ENCODE data around the gene ACE. TPM values are rescaled to one million over a fixed set of nuclear protein-coding genes. Genes with fewer than 3 reads are reported as not detected.

ACE gene
- total RNA-seq, 1 experiment from 2014 or later = 5.4 TPM

- WGBS (ENCODE audit: extremely low coverage, insufficient read length, low lambda C conversion rate) = no CpG with 5 or more reads among the region's 12 CpGs
- no peaks in the 10 kb centered on the region for H4K20me1 ChIP-seq (ENCODE audit: control insufficient read depth, insufficient read depth, insufficient read length)
- no peak overlapping the region for H3K4me2 ChIP-seq (ENCODE audit: insufficient read depth, insufficient read length, low read length)
- H2AFZ ChIP-seq (ENCODE audit: low read length) = no peak overlapping the region
- no peak overlapping the region for H2BK5ac ChIP-seq (ENCODE audit: insufficient read length, low read length)
- no peak overlapping the region for H3T11ph ChIP-seq (ENCODE audit: low read length)
- Mint-ChIP-seq H3K9me3 (no peaks in the 10 kb centered on the region), H3K4me1 (peaks cover 11 to 14% of the 10 kb centered on the region in 2 experiments), H3K27ac (peak overlapping the region in 1 of 3 experiments; percentile 57; a peak in 2 of 7 replicates), H3K36me3 (ENCODE audit: insufficient read depth in 1 of 3, low read depth in 3 of 3) (no peaks in the 10 kb centered on the region; a peak in 1 of 7 replicates), H3K27me3 (ENCODE audit: low read depth) (no peaks in the 10 kb centered on the region), H3K4me3 (no peak overlapping the region)
- H3K27ac ChIP-seq (ENCODE audit: insufficient read length, low read depth, low read length) = no peak overlapping the region
- H2BK120ac ChIP-seq (ENCODE audit: low read depth, low read length, poor library complexity, severe bottlenecking) = no peak overlapping the region
- H3K4me1 ChIP-seq (ENCODE audit: insufficient read depth, low read length) = no peaks in the 10 kb centered on the region
- H4K91ac ChIP-seq (ENCODE audit: insufficient read length, low read depth, low read length) = no peak overlapping the region
- no peaks in the 10 kb centered on the region for H3K9me3 ChIP-seq (ENCODE audit: control insufficient read depth, low read depth, low read length)
- no peaks in the 10 kb centered on the region for H3K79me1 ChIP-seq (ENCODE audit: insufficient read depth, low read depth, low read length, poor library complexity, severe bottlenecking)
- H3K4ac ChIP-seq (ENCODE audit: low read depth, low read length) = no peak overlapping the region
- no peak overlapping the region; the same call in 1 of the 2 replicates for H3K14ac ChIP-seq (ENCODE audit: insufficient read depth, low read length)
- H3K27me3 ChIP-seq (ENCODE audit: insufficient read depth, low read length) = no peaks in the 10 kb centered on the region
- no peak overlapping the region for H2BK15ac ChIP-seq (ENCODE audit: low read depth, low read length)
- H2AK5ac ChIP-seq (ENCODE audit: insufficient read length, low read length) = no peak overlapping the region
- no peak overlapping the region for H3K56ac ChIP-seq (ENCODE audit: insufficient read length, low read depth, low read length)
- H4K8ac ChIP-seq (replicated peaks; ENCODE audit: insufficient read length, low read depth, low read length) = no peak overlapping the region
- no peak overlapping the region for H3K18ac ChIP-seq (ENCODE audit: insufficient read length, low read depth, low read length)
- H2BK12ac ChIP-seq (ENCODE audit: insufficient read length, low read depth, low read length) = no peak overlapping the region
- no peak overlapping the region for H2BK20ac ChIP-seq (ENCODE audit: low read depth, low read length, poor library complexity, severe bottlenecking)
- no peak overlapping the region for H3K9ac ChIP-seq (ENCODE audit: extremely low read depth, insufficient read length, low read length)
- H3K23ac ChIP-seq (ENCODE audit: insufficient read length, low read depth, low read length) = no peak overlapping the region
- no peak for TF ChIP-seq CTCF (conservative IDR thresholded peaks at IDR 0.05)
- no peaks in the 10 kb centered on the region for H3K23me2 ChIP-seq (ENCODE audit: insufficient read length, low read depth, low read length, poor library complexity, severe bottlenecking)
- H4K5ac ChIP-seq (ENCODE audit: insufficient read length, low read depth, low read length) = no peak overlapping the region
- H3K79me2 ChIP-seq (ENCODE audit: insufficient read depth, low read length) = no peaks in the 10 kb centered on the region
- no peak for DNase-seq
Measured at GRCh38 chr17:63494300-63494928, 17.6 kb downstream of the ACE start.

Data from H9 (cell line).